Measurements from ENCODE around the gene CCDC110. TPM values are rescaled to one million over a fixed set of nuclear protein-coding genes. Genes with fewer than 3 reads are reported as not detected.

The CCDC110 gene
- total and polyA plus RNA-seq, 9 of the 15 experiments (the other 6 are each of a cell fraction or from before 2014, with no cell fraction given): 0.04 to 0.35 (median 0.07) TPM; not detected in 4

DNA sequence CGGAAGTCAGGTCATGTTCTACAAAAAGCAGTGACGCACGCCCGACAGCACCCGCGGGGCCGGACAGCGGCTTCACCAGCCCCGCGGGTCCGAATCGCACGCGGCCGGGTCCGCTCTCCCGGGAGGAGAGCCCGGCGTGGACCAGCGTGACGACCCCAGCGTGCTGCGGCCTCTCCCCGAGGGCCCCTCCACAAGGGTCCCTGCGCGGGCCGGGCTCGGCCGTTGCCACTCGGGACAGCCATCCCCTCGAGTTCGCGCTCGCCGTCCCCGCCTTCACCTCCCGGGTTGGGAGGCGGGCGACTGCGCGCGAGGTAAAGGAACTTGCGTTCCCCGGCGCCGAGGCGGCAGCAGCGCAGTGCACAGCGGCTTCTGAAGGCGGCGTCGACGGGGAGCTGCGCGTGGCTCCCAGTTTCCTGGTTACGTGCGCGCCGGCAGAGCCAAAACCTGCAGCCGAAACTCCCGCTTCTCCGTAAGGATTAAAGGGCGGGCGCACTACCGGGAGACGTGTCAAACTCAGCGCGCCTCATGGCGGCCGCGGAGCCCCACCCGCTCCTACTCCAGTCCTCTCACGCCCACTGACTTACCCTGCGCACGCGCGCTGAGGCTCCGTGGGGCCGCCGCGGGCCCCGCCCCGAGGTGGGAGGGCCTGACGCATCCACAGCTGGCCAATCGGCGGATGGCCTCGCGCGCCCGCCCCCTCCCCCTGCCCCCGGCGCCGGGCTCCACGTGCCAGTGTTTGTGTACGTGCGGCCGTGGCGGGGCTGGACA lies 75.4 kb downstream of the CCDC110 start (continued):
- TF ChIP-seq CSDE1 (IDR thresholded peaks at IDR 0.05): no peak
- peak; percentile 67 for TF ChIP-seq POLR2AphosphoS5 (IDR thresholded peaks at IDR 0.05; ENCODE audit: control insufficient read depth, insufficient read depth, low read depth, low read length)
- TF ChIP-seq TSHZ1 (CRISPR knock-in tag; IDR thresholded peaks at IDR 0.05): no peak
- TF ChIP-seq CEBPB (tag; IDR thresholded peaks at IDR 0.05): no peak
- TF ChIP-seq ARID2 (IDR thresholded peaks at IDR 0.05): no peak
- no peak for TF ChIP-seq DDX20 (tag; IDR thresholded peaks at IDR 0.05; ENCODE audit: low read depth)
- TF ChIP-seq RHOXF2B (CRISPR knock-in tag; conservative IDR thresholded peaks at IDR 0.05): no peak
- no peak for TF ChIP-seq PCBP2 (IDR thresholded peaks at IDR 0.05; ENCODE audit: low read depth, low read length, poor library complexity, severe bottlenecking)
- no peak for TF ChIP-seq STAT5A (IDR thresholded peaks at IDR 0.05; ENCODE audit: borderline replicate concordance, low read length)
- no peak for TF ChIP-seq ZBTB5 (IDR thresholded peaks at IDR 0.05)
- no peak for TF ChIP-seq SMARCE1 (IDR thresholded peaks at IDR 0.05)
- peak; percentile 84 for TF ChIP-seq FOXP1 (CRISPR knock-in tag; IDR thresholded peaks at IDR 0.05)
- no peak for TF ChIP-seq ZNF764 (CRISPR knock-in tag; IDR thresholded peaks at IDR 0.05; ENCODE audit: low read depth)
- no peak for TF ChIP-seq NFATC3 (IDR thresholded peaks at IDR 0.05)
- TF ChIP-seq, protein P1, sequence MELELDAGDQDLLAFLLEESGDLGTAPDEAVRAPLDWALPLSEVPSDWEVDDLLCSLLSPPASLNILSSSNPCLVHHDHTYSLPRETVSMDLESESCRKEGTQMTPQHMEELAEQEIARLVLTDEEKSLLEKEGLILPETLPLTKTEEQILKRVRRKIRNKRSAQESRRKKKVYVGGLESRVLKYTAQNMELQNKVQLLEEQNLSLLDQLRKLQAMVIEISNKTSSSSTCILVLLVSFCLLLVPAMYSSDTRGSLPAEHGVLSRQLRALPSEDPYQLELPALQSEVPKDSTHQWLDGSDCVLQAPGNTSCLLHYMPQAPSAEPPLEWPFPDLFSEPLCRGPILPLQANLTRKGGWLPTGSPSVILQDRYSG (tag; conservative IDR thresholded peaks at IDR 0.05; ENCODE audit: low read depth): no peak
- no peak for TF ChIP-seq ZNF436 (CRISPR knock-in tag; IDR thresholded peaks at IDR 0.05)
- TF ChIP-seq ZFP1 (CRISPR knock-in tag; IDR thresholded peaks at IDR 0.05): no peak
- no peak for TF ChIP-seq YBX1 (IDR thresholded peaks at IDR 0.05)
- TF ChIP-seq ZBTB1 (CRISPR knock-in tag; IDR thresholded peaks at IDR 0.05; ENCODE audit: borderline replicate concordance, low read depth): no peak
- 0 out of 2 replicates have a peak, but pooled peaks have one; percentile 21 for TF ChIP-seq NR2F6 (CRISPR knock-in tag; IDR thresholded peaks at IDR 0.05)
- TF ChIP-seq CCNT2 (IDR thresholded peaks at IDR 0.05; ENCODE audit: borderline replicate concordance, extremely low read depth, insufficient read length, low read depth, low read length): peak; percentile 91
- TF ChIP-seq POLR3A (IDR thresholded peaks at IDR 0.05; ENCODE audit: borderline replicate concordance, extremely low read depth, insufficient read depth, insufficient read length): no peak
- no peak for TF ChIP-seq PTRF (tag; IDR thresholded peaks at IDR 0.05)
- peak; percentile 86 for TF ChIP-seq HDAC2 (IDR thresholded peaks at IDR 0.05)

Measured in K562 (cell line).